Mononuclear cell (primary cell): ENCODE results near the gene LHX2. TPM values are rescaled to one million over a fixed set of nuclear protein-coding genes. Genes with fewer than 3 reads are reported as not detected.

ENCODE experiments used
- H3K27me3 ChIP-seq: 2 replicates; pipeline ENCODE4 v1.6.0; 2011; ENCODE audit warnings: low read length, control low read depth; ENCODE audit not compliant: insufficient read depth
- H3K4me1 ChIP-seq: 2 replicates; pipeline ENCODE4 v1.5.1; 2011; ENCODE audit warnings: mild to moderate bottlenecking, low read length, control low read depth; ENCODE audit not compliant: insufficient read depth
- H3K4me3 ChIP-seq: 2 replicates; pipeline ENCODE4 v1.5.1; 2011; ENCODE audit warnings: mild to moderate bottlenecking, low read length, moderate library complexity
- H3K9me3 ChIP-seq: 2 replicates; pipeline ENCODE4 v1.5.1; 2011; ENCODE audit warnings: low read depth, mild to moderate bottlenecking, control low read depth, low read length
- total RNA-seq: library from RNA; depleted of rRNA; stranded (reverse); fragments of >200 nt; gene quantifications from one replicate; pipeline ENCODE4 v1.2.3, GENCODE V29; 2012

The LHX2 gene
- total RNA-seq, 1 donor, result not detected

GRCh38 chr9:124006448-124007361, 4.9 kb upstream of the LHX2 start:
- H3K9me3 ChIP-seq, result no peaks in the 10 kb centered on the region
- H3K4me1 ChIP-seq, result peaks cover 33% of the 10 kb centered on the region
- H3K4me3 ChIP-seq, result no peak overlapping the region
- peaks cover 98% of the 10 kb centered on the region for H3K27me3 ChIP-seq

- no peak overlapping the region for H3K4me3 ChIP-seq
- H3K9me3 ChIP-seq, result no peaks in the 10 kb centered on the region
- H3K4me1 ChIP-seq, result peaks cover 44% of the 10 kb centered on the region
- H3K27me3 ChIP-seq, result peaks cover 95% of the 10 kb centered on the region
Observed at GRCh38 chr9:124007565-124008302, 3.8 kb upstream of the LHX2 start.

GRCh38 chr9:124008303-124008693, 3.3 kb upstream of the LHX2 start:
- Histone ChIP-seq H3K4me1 (peaks cover 48% of the 10 kb centered on the region), H3K27me3 (peaks cover 95% of the 10 kb centered on the region), H3K4me3 (no peak overlapping the region), H3K9me3 (no peaks in the 10 kb centered on the region)

- H3K27me3 ChIP-seq, result peaks cover 95% of the 10 kb centered on the region
- no peaks in the 10 kb centered on the region for H3K9me3 ChIP-seq
- H3K4me3 ChIP-seq, result no peak overlapping the region
- peaks cover 48% of the 10 kb centered on the region for H3K4me1 ChIP-seq
Observed at GRCh38 chr9:124008694-124009530, 2.7 kb upstream of the LHX2 start.

GRCh38 chr9:124009531-124010217, 1.9 kb upstream of the LHX2 start:
- Histone ChIP-seq H3K4me3 (no peak overlapping the region), H3K9me3 (no peaks in the 10 kb centered on the region), H3K4me1 (peaks cover 48% of the 10 kb centered on the region), H3K27me3 (peaks cover 95% of the 10 kb centered on the region)

GRCh38 chr9:124010303-124010664, 1.3 kb upstream of the LHX2 start:
- H3K4me3 ChIP-seq, result no peak overlapping the region
- peaks cover 48% of the 10 kb centered on the region for H3K4me1 ChIP-seq
- H3K27me3 ChIP-seq, result peaks cover 95% of the 10 kb centered on the region
- H3K9me3 ChIP-seq, result no peaks in the 10 kb centered on the region

- no peak overlapping the region for H3K4me3 ChIP-seq
- H3K27me3 ChIP-seq, result peaks cover 95% of the 10 kb centered on the region
- H3K9me3 ChIP-seq, result no peaks in the 10 kb centered on the region
- H3K4me1 ChIP-seq, result peaks cover 48% of the 10 kb centered on the region
Observed at GRCh38 chr9:124010665-124011321, 775 bp upstream of the LHX2 start.

- Histone ChIP-seq H3K4me1 (peaks cover 58% of the 10 kb centered on the region), H3K27me3 (peaks cover 94% of the 10 kb centered on the region), H3K4me3 (no peak overlapping the region), H3K9me3 (no peaks in the 10 kb centered on the region)
Observed at GRCh38 chr9:124012368-124013301, 1.1 kb downstream of the LHX2 start.

GRCh38 chr9:124013309-124014210, 2.0 kb downstream of the LHX2 start:
- peaks cover 93% of the 10 kb centered on the region for H3K27me3 ChIP-seq
- no peak overlapping the region for H3K4me3 ChIP-seq
- H3K4me1 ChIP-seq, result peaks cover 56% of the 10 kb centered on the region
- no peaks in the 10 kb centered on the region for H3K9me3 ChIP-seq

GRCh38 chr9:124014211-124014955, 2.8 kb downstream of the LHX2 start:
- peaks cover 48% of the 10 kb centered on the region for H3K4me1 ChIP-seq

GRCh38 chr9:124014956-124015660, 3.5 kb downstream of the LHX2 start:
- peaks cover 93% of the 10 kb centered on the region for H3K27me3 ChIP-seq
- H3K9me3 ChIP-seq, result no peaks in the 10 kb centered on the region
- peaks cover 48% of the 10 kb centered on the region for H3K4me1 ChIP-seq

More at GRCh38 chr9:124014211-124014955, 2.8 kb downstream of the LHX2 start:
- Histone ChIP-seq H3K9me3 (no peaks in the 10 kb centered on the region), H3K4me3 (no peak overlapping the region), H3K27me3 (peaks cover 93% of the 10 kb centered on the region)

More at GRCh38 chr9:124014956-124015660, 3.5 kb downstream of the LHX2 start:
- no peak overlapping the region for H3K4me3 ChIP-seq
